ENCODE results near the gene VPS37C.
A peak's percentile ranks its signal among the peaks of the same experiment; 100 is the strongest.

VPS37C gene

GRCh38 chr11:61115498-61116224 is 45.6 kb downstream of the VPS37C start:
- Mint-ChIP-seq H3K27me3 (ENCODE audit: low read depth) (no peaks in the 10 kb centered on the region), H3K9me3 (peaks cover 3% of the 10 kb centered on the region), H3K27ac (peak overlapping the region; percentile 73), H3K4me3 (no peak overlapping the region), H3K4me1 (ENCODE audit: low read depth) (peaks cover 74% of the 10 kb centered on the region), H3K36me3 (ENCODE audit: low read depth) (peaks cover 72% of the 10 kb centered on the region)

GRCh38 chr11:61114913-61115312 is 46.3 kb downstream of the VPS37C start:
- H3K27me3 Mint-ChIP-seq (ENCODE audit: low read depth) = no peaks in the 10 kb centered on the region
- peak overlapping the region; percentile 73 for H3K27ac Mint-ChIP-seq
- peaks cover 3% of the 10 kb centered on the region for H3K9me3 Mint-ChIP-seq
- peaks cover 75% of the 10 kb centered on the region for H3K4me1 Mint-ChIP-seq (ENCODE audit: low read depth)
- peak overlapping the region; percentile 36 for H3K4me3 Mint-ChIP-seq
- H3K36me3 Mint-ChIP-seq (ENCODE audit: low read depth) = peaks cover 75% of the 10 kb centered on the region

- Mint-ChIP-seq H3K36me3 (ENCODE audit: low read depth) (peaks cover 74% of the 10 kb centered on the region), H3K27me3 (ENCODE audit: low read depth) (no peaks in the 10 kb centered on the region), H3K4me1 (ENCODE audit: low read depth) (peaks cover 82% of the 10 kb centered on the region), H3K27ac (peak overlapping the region; percentile 8), H3K4me3 (peak overlapping the region; percentile 86), H3K9me3 (peaks cover 3% of the 10 kb centered on the region)
These were observed 48.0 kb downstream of the VPS37C start for GRCh38 chr11:61113201-61113600.

GRCh38 chr11:61112575-61112974 is 48.7 kb downstream of the VPS37C start:
- H3K27ac Mint-ChIP-seq = peak overlapping the region; percentile 82
- peaks cover 3% of the 10 kb centered on the region for H3K9me3 Mint-ChIP-seq
- no peaks in the 10 kb centered on the region for H3K27me3 Mint-ChIP-seq (ENCODE audit: low read depth)
- peak overlapping the region; percentile 86 for H3K4me3 Mint-ChIP-seq
- H3K36me3 Mint-ChIP-seq (ENCODE audit: low read depth) = peaks cover 76% of the 10 kb centered on the region
- H3K4me1 Mint-ChIP-seq (ENCODE audit: low read depth) = peaks cover 87% of the 10 kb centered on the region

- H3K27ac Mint-ChIP-seq = peak overlapping the region; percentile 82
- H3K4me1 Mint-ChIP-seq (ENCODE audit: low read depth) = peaks cover 91% of the 10 kb centered on the region
These were observed 49.3 kb downstream of the VPS37C start for GRCh38 chr11:61111786-61112517.

GRCh38 chr11:61111050-61111435 is 50.2 kb downstream of the VPS37C start:
- Mint-ChIP-seq H3K36me3 (ENCODE audit: low read depth) (peaks cover 75% of the 10 kb centered on the region), H3K4me3 (peak overlapping the region; percentile 86), H3K4me1 (ENCODE audit: low read depth) (peaks cover 89% of the 10 kb centered on the region), H3K27ac (peak overlapping the region; percentile 82), H3K9me3 (no peaks in the 10 kb centered on the region), H3K27me3 (ENCODE audit: low read depth) (no peaks in the 10 kb centered on the region)

More at GRCh38 chr11:61111786-61112517, 49.3 kb downstream of the VPS37C start:
- Mint-ChIP-seq H3K27me3 (ENCODE audit: low read depth) (no peaks in the 10 kb centered on the region), H3K9me3 (peaks cover 3% of the 10 kb centered on the region), H3K4me3 (peak overlapping the region; percentile 86), H3K36me3 (ENCODE audit: low read depth) (peaks cover 77% of the 10 kb centered on the region)

- H3K4me1 Mint-ChIP-seq (ENCODE audit: low read depth) = peaks cover 89% of the 10 kb centered on the region
- H3K9me3 Mint-ChIP-seq = no peaks in the 10 kb centered on the region
- peaks cover 70% of the 10 kb centered on the region for H3K36me3 Mint-ChIP-seq (ENCODE audit: low read depth)
- H3K27me3 Mint-ChIP-seq (ENCODE audit: low read depth) = no peaks in the 10 kb centered on the region
- peak overlapping the region; percentile 8 for H3K4me3 Mint-ChIP-seq
- H3K27ac Mint-ChIP-seq = peak overlapping the region; percentile 82
These were observed 50.8 kb downstream of the VPS37C start for GRCh38 chr11:61110255-61111049.

- H3K36me3 Mint-ChIP-seq (ENCODE audit: low read depth) = peaks cover 62% of the 10 kb centered on the region
- no peaks in the 10 kb centered on the region for H3K9me3 Mint-ChIP-seq
- H3K4me3 Mint-ChIP-seq = peak overlapping the region; percentile 19
- H3K27ac Mint-ChIP-seq = peak overlapping the region; percentile 82
- H3K4me1 Mint-ChIP-seq (ENCODE audit: low read depth) = peaks cover 83% of the 10 kb centered on the region
- no peaks in the 10 kb centered on the region for H3K27me3 Mint-ChIP-seq (ENCODE audit: low read depth)
These were observed 51.6 kb downstream of the VPS37C start for GRCh38 chr11:61109671-61110070.

- Mint-ChIP-seq H3K27ac (peak overlapping the region; percentile 76), H3K4me3 (peak overlapping the region; percentile 19), H3K4me1 (ENCODE audit: low read depth) (peaks cover 82% of the 10 kb centered on the region), H3K27me3 (ENCODE audit: low read depth) (no peaks in the 10 kb centered on the region), H3K36me3 (ENCODE audit: low read depth) (peaks cover 62% of the 10 kb centered on the region), H3K9me3 (no peaks in the 10 kb centered on the region)
These were observed 52.2 kb downstream of the VPS37C start for GRCh38 chr11:61108847-61109585.

- Mint-ChIP-seq H3K9me3 (no peaks in the 10 kb centered on the region), H3K27ac (peak overlapping the region; percentile 64), H3K27me3 (ENCODE audit: low read depth) (no peaks in the 10 kb centered on the region), H3K36me3 (ENCODE audit: low read depth) (peaks cover 64% of the 10 kb centered on the region), H3K4me3 (no peak overlapping the region), H3K4me1 (ENCODE audit: low read depth) (peaks cover 78% of the 10 kb centered on the region)
These were observed 53.3 kb downstream of the VPS37C start for GRCh38 chr11:61107888-61108287.

- Mint-ChIP-seq H3K27me3 (ENCODE audit: low read depth) (no peaks in the 10 kb centered on the region), H3K4me1 (ENCODE audit: low read depth) (peaks cover 72% of the 10 kb centered on the region), H3K27ac (peak overlapping the region; percentile 79), H3K9me3 (no peaks in the 10 kb centered on the region), H3K36me3 (ENCODE audit: low read depth) (peaks cover 61% of the 10 kb centered on the region), H3K4me3 (peak overlapping the region; percentile 60)
These were observed 54.2 kb downstream of the VPS37C start for GRCh38 chr11:61106894-61107470.

- Mint-ChIP-seq H3K4me1 (ENCODE audit: low read depth) (peaks cover 65% of the 10 kb centered on the region), H3K36me3 (ENCODE audit: low read depth) (peaks cover 54% of the 10 kb centered on the region), H3K27ac (peak overlapping the region; percentile 79), H3K4me3 (peak overlapping the region; percentile 79), H3K27me3 (ENCODE audit: low read depth) (no peaks in the 10 kb centered on the region), H3K9me3 (no peaks in the 10 kb centered on the region)
These were observed 54.9 kb downstream of the VPS37C start for GRCh38 chr11:61106296-61106695.

- Mint-ChIP-seq H3K27ac (peak overlapping the region; percentile 49), H3K9me3 (no peaks in the 10 kb centered on the region), H3K4me3 (no peak overlapping the region), H3K4me1 (ENCODE audit: low read depth) (peaks cover 53% of the 10 kb centered on the region), H3K27me3 (ENCODE audit: low read depth) (no peaks in the 10 kb centered on the region), H3K36me3 (ENCODE audit: low read depth) (peaks cover 46% of the 10 kb centered on the region)
These were observed 56.3 kb downstream of the VPS37C start for GRCh38 chr11:61104963-61105362.
